ENCODE results near the gene PLS1. TPM values are rescaled to one million over a fixed set of nuclear protein-coding genes. Genes with fewer than 3 reads are reported as not detected.

PLS1 gene
- total RNA-seq, 1 donor from 2014 or later = 2.4 TPM

DNA sequence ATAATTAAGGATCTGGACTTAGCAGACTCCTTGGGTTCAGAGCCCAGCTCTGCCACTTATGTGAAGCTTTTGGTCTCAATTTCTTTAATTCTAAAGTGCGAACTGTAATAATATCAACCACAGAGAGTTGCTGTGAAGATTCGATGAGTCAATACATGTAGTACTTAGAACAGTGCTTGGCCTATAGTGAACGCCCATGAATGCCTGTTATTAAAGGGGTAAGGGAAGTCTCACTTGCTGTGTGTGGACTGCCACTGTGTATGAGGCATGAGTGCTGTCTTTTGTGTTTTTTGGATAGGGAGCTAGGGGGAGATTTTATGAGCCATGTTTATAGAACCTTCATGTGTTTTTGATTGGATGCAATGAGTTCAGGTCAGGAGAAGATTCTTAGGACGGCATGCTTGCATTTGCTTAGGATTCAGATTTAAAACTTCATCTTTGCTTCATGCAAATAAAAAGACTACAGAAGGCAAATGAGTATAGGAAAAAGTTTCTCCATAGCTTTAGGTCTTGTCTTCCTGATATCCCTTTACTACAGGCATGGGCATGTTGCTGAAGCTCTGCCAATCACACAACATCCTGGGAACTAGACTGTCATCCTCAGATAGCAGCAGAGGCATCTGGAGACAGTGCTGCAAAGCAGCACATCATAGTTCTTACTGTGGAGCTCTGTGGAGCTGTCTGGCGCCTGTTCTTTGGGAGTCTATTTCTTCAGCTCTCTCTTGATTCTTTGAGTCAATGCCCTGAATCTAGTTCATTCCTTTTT is 50.0 kb downstream of the PLS1 start:
- Mint-ChIP-seq H3K9me3 (ENCODE audit: low read depth) (no peaks in the 10 kb centered on the region), H3K4me3 (ENCODE audit: unreplicated experiment) (no peak overlapping the region), H3K36me3 (ENCODE audit: low read depth) (no peaks in the 10 kb centered on the region), H3K27ac (ENCODE audit: unreplicated experiment) (no peak overlapping the region), H3K27me3 (ENCODE audit: low read depth) (no peaks in the 10 kb centered on the region), H3K4me1 (ENCODE audit: low read depth) (peaks cover 6% of the 10 kb centered on the region)
- TF ChIP-seq, protein P1, sequence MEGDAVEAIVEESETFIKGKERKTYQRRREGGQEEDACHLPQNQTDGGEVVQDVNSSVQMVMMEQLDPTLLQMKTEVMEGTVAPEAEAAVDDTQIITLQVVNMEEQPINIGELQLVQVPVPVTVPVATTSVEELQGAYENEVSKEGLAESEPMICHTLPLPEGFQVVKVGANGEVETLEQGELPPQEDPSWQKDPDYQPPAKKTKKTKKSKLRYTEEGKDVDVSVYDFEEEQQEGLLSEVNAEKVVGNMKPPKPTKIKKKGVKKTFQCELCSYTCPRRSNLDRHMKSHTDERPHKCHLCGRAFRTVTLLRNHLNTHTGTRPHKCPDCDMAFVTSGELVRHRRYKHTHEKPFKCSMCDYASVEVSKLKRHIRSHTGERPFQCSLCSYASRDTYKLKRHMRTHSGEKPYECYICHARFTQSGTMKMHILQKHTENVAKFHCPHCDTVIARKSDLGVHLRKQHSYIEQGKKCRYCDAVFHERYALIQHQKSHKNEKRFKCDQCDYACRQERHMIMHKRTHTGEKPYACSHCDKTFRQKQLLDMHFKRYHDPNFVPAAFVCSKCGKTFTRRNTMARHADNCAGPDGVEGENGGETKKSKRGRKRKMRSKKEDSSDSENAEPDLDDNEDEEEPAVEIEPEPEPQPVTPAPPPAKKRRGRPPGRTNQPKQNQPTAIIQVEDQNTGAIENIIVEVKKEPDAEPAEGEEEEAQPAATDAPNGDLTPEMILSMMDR (IDR thresholded peaks at IDR 0.05) = no peak
- no peak for DNase-seq (ENCODE audit: low spot score)

DNA sequence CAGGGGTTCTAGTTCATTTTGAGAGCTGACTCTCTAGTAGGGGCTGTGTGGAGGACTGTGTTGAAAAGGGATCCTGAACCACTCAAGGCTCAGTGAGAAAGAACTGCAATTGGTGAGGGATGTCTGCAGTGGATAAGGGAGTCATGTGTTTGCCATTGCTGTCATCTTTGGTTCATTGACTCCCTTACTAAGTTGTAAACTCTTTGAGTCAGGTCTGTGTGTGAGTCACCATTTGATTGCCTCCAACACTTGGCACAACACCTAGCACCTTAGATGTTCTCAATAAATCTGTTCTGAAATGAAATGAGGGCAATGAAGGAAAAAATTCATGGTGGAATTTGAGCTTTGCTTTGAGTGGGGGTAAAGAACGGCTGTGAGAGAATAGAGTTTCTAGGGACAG is 51.7 kb downstream of the PLS1 start:
- no peaks in the 10 kb centered on the region for H3K36me3 Mint-ChIP-seq (ENCODE audit: low read depth)
- TF ChIP-seq, protein P1 (IDR thresholded peaks at IDR 0.05) = no peak
- H3K9me3 Mint-ChIP-seq (ENCODE audit: low read depth) = no peaks in the 10 kb centered on the region
- no peaks in the 10 kb centered on the region for H3K27me3 Mint-ChIP-seq (ENCODE audit: low read depth)
- H3K4me1 Mint-ChIP-seq (ENCODE audit: low read depth) = peaks cover 10% of the 10 kb centered on the region
- no peak for DNase-seq (ENCODE audit: low spot score)
- H3K4me3 Mint-ChIP-seq (ENCODE audit: unreplicated experiment) = no peak overlapping the region
- H3K27ac Mint-ChIP-seq (ENCODE audit: unreplicated experiment) = no peak overlapping the region

DNA sequence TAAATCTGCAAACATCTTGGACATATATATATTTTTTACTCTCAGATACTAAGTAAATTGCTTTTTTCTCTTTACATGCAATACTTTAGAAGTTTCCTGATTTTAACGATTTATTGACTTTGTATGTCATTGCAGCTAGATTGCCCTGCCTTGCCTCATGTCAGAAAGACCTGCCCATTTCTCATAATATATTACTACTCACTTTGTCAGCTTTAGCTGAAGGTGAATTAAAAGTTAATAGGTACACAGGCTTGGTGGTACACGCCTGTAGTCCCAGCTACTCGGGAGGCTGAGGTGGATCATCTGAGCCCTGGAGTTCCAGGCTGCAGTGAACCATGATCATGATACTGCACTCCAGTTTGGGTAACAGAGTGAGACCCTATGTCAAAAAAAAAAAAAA is 52.8 kb downstream of the PLS1 start:
- peaks cover 14% of the 10 kb centered on the region for H3K4me1 Mint-ChIP-seq (ENCODE audit: low read depth)

DNA sequence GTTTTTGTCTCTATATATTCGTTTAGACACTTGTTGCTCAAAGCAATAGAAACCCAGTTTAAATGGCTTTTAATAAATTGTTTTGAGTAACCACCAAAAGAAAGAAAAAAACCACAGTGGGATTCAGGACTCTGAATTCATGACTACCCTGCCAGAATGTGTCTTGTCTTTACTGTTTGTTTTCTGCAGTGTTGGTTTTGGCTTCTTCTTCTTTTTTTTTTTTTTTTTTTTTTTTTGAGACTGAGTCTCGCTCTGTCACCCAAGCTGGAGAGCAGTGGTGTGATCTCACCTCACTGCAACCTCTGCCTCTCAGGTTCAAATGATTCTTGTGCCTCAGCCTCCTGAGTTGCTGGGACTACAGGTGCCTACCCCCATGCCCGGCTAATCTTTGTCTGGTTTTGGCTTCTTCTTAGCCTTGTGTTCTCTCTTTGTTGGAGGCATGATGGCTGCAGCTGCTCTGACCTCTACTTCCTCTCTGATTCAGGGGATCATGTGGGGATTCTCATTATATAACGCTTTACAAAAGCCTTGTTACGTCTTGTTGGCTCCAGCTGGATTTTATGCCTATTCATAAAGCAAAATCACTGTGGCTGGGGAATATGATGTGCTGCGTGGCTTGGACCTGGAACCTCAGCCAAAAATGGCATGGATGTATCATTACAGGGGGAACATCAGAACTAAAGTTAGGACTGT is 54.0 kb downstream of the PLS1 start:
- no peaks in the 10 kb centered on the region for H3K27me3 Mint-ChIP-seq (ENCODE audit: low read depth)
- TF ChIP-seq, protein P1 (IDR thresholded peaks at IDR 0.05) = no peak
- H3K4me1 Mint-ChIP-seq (ENCODE audit: low read depth) = peaks cover 14% of the 10 kb centered on the region
- no peak overlapping the region for H3K4me3 Mint-ChIP-seq (ENCODE audit: unreplicated experiment)
- no peak for DNase-seq (ENCODE audit: low spot score)
- no peaks in the 10 kb centered on the region for H3K36me3 Mint-ChIP-seq (ENCODE audit: low read depth)
- H3K27ac Mint-ChIP-seq (ENCODE audit: unreplicated experiment) = no peak overlapping the region
- no peaks in the 10 kb centered on the region for H3K9me3 Mint-ChIP-seq (ENCODE audit: low read depth)

More for the DNA sequence above, 52.8 kb downstream of the PLS1 start:
- DNase-seq (ENCODE audit: low spot score) = no peak
- Mint-ChIP-seq H3K27ac (ENCODE audit: unreplicated experiment) (no peak overlapping the region), H3K27me3 (ENCODE audit: low read depth) (no peaks in the 10 kb centered on the region), H3K4me3 (ENCODE audit: unreplicated experiment) (no peak overlapping the region), H3K36me3 (ENCODE audit: low read depth) (no peaks in the 10 kb centered on the region), H3K9me3 (ENCODE audit: low read depth) (no peaks in the 10 kb centered on the region)
- TF ChIP-seq, protein P1 (IDR thresholded peaks at IDR 0.05) = no peak

DNA sequence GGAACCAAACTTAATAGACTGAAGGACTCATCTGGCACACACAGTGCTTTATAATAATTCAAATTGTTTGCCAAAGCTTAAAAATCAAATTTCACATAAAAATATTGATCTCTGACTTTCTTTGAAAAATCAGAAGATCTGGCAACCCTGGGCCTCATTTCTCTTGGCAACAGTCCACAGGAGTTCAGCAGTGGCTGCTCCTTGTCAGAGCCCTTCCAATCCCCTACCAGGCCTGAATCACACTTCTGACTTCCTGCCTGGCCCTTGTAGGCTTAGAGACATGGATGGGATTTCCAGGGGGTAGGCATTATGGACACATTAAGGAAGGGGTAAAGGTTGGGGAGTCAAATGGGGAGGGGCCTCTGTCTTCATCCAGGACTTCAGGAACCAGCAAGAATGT is 55.5 kb downstream of the PLS1 start:
- Mint-ChIP-seq H3K9me3 (ENCODE audit: low read depth) (no peaks in the 10 kb centered on the region), H3K36me3 (ENCODE audit: low read depth) (no peaks in the 10 kb centered on the region), H3K4me1 (ENCODE audit: low read depth) (peaks cover 8% of the 10 kb centered on the region), H3K4me3 (ENCODE audit: unreplicated experiment) (no peak overlapping the region), H3K27me3 (ENCODE audit: low read depth) (no peaks in the 10 kb centered on the region), H3K27ac (ENCODE audit: unreplicated experiment) (no peak overlapping the region)
- DNase-seq (ENCODE audit: low spot score) = no peak
- TF ChIP-seq, protein P1 (IDR thresholded peaks at IDR 0.05) = no peak

Data from chondrocyte (in vitro differentiated cells).